Stomach (tissue), 9 donors: ENCODE measurements around the gene LEMD2. TPM values are rescaled to one million over a fixed set of nuclear protein-coding genes. Genes with fewer than 3 reads are reported as not detected.

ENCODE experiments used
- DNase-seq, 2 donors: peaks; one replicate each; pipeline versions ENCODE4 v3.0.0 to v3.0.0-alpha.2; 2013 to 2019
- H3K27ac ChIP-seq, 5 donors: fragments of 200-600 bp in 4 of 5; sonication (generic) in 4 of 5; one replicate each; pipeline ENCODE4 v1.5.1; 2013 to 2019; ENCODE audit warnings: mild to moderate bottlenecking in 1 of 5, moderate library complexity in 1 of 5
- H3K27me3 ChIP-seq, 3 donors: fragments of 200-600 bp; sonication (generic); one replicate each; pipeline ENCODE4 v1.5.1; 2017 to 2019; ENCODE audit warnings: mixed run types in 1 of 3
- H3K36me3 ChIP-seq, 4 donors: fragments of 200-600 bp; sonication (generic); 1 replicate in 3 of 4; 2 replicates in 1 of 4; pipeline ENCODE4 v1.5.1; 2016 to 2019
- H3K4me1 ChIP-seq, 4 donors: fragments of 200-600 bp; sonication (generic); one replicate each; pipeline ENCODE4 v1.5.1; 2016 to 2019
- H3K4me3 ChIP-seq, 4 donors: fragments of 200-600 bp; sonication (generic) in 3 of 4; one replicate each; pipeline ENCODE4 v1.5.1; 2016 to 2019; ENCODE audit warnings: mild to moderate bottlenecking in 1 of 4
- H3K9me3 ChIP-seq, 4 donors: fragments of 200-600 bp; sonication (generic); one replicate each; pipeline ENCODE4 v1.5.1; 2016 to 2019
- CTCF ChIP-seq, 7 experiments: fragments of 450-650 bp in 4 of 7; fragments of 200-600 bp in 3 of 7; sonication (generic) in 3 of 7; IDR thresholded peaks; one replicate each; pipeline ENCODE4 v1.5.1; 2016 to 2019; ENCODE audit warnings: antibody characterized with exemption in 7 of 7, control low read depth in 2 of 7, mild to moderate bottlenecking in 1 of 7
- EP300 ChIP-seq: sonication (generic); formaldehyde crosslinking; IDR thresholded peaks from one replicate; pipeline ENCODE4 v1.6.1; 2017; ENCODE audit warnings: antibody characterized with exemption
- POLR2A ChIP-seq, 4 donors: fragments of 450-650 bp; IDR thresholded peaks; one replicate each; pipeline ENCODE4 v1.6.1; 2016; ENCODE audit warnings: antibody characterized with exemption in 4 of 4, control low read depth in 2 of 4, mild to moderate bottlenecking in 1 of 4, moderate library complexity in 1 of 4
- POLR2AphosphoS5 ChIP-seq, 3 donors: sonication (generic); formaldehyde crosslinking; IDR thresholded peaks; one replicate each; pipeline ENCODE4 v1.6.1; 2016; ENCODE audit warnings: antibody characterized with exemption in 3 of 3
- WGBS, 5 donors: extraction: QIAGEN DNeasy Blood & Tissue Kit in 3 of 5; methylation state at CpG; one replicate each; pipeline versions ENCODE4 v1.1.5 to v1.1.7; 2013 to 2018; 5-methylcytosine and 5-hydroxymethylcytosine counted together
- intact Hi-C: fragments of 100-400 bp; cut with DNase I; formaldehyde crosslinking; loops from one replicate; pipeline ENCODE4 v1.15.1; 2023; ENCODE audit warnings: low total_unique reads
- polyA plus RNA-seq, 3 donors: library from polyadenylated mRNA; stranded (reverse); fragments of 200-250 nt; gene quantifications; one replicate each; pipeline ENCODE4 v1.2.3, GENCODE V29; 2013
- total RNA-seq, 5 donors: library from RNA; depleted of rRNA; stranded (reverse); fragments of >200 nt; gene quantifications; one replicate each; pipeline versions ENCODE4 v1.1.0 to v1.2.3, GENCODE V29; 2014 to 2016
- donor health status: healthy with polysubstance abuse.
- donor health status: Bipolar disorder and iron deficiency.
- donor health status: healthy.

The LEMD2 gene
- total and polyA plus RNA-seq, 8 donors, result 22.0 to 428 (median 54.2) TPM

DNA sequence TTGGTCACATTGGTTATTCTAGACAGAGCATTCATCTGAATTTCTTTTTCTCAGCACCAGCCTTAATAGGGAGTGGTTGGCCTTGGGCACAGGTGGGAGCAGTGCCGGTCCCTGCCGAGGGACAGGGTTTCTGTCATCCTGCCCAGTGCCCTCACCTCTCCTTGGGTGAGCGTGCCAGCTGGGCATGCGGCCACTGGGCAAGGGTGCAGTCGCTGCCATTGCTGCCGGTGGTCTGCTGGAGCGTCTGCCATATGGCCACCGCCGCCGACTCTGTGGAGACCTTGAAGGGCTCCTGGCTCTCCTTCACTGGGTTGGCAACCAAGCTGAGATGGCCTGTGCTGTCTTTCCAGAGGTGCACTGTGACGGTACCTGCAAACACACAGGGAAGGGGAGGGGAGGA is 61.0 kb downstream of the LEMD2 start:
- intact Hi-C loops, result no loop called here
- Histone ChIP-seq H3K4me1 (peaks cover 2 to 19% (median 11%) of the 10 kb centered on the region in 4 donors), H3K27me3 (no peaks in the 10 kb centered on the region), H3K27ac (no peak overlapping the region), H3K36me3 (peaks cover 0 to under 1% (median 0%) of the 10 kb centered on the region in 4 donors), H3K9me3 (no peaks in the 10 kb centered on the region), H3K4me3 (no peak overlapping the region)
- WGBS, 5 donors, result 57 to 88% (median 78%) methylated on average over 7 to 11 of the region's 11 CpGs
- no peak for DNase-seq
- TF ChIP-seq CTCF (IDR thresholded peaks at IDR 0.05) (no peak), POLR2A (IDR thresholded peaks at IDR 0.05) (no peak), POLR2AphosphoS5 (IDR thresholded peaks at IDR 0.05) (no peak), EP300 (no peak)

DNA sequence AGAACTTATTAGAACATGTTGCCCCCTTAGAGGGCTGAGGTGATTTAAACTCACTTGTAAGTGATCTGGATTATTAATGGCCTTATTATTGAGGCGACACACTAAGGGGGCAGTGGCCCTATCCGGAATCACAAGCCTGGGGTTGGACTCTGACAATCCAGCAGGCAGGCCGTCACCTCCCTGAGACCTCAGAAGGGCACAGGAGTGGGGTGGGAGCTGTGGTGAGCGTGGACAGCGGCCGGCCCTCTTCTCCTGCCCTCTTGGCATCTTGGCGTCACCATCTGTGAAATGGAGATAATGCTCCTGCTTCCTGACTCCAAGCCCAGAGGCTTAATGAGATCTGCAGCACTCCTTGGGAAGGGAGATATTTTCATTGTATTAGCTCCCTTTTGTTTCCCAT is 61.8 kb downstream of the LEMD2 start:
- Histone ChIP-seq H3K9me3 (no peaks in the 10 kb centered on the region), H3K36me3 (no peaks in the 10 kb centered on the region), H3K4me1 (peaks cover 8 to 23% (median 17%) of the 10 kb centered on the region in 4 donors), H3K27ac (no peak overlapping the region), H3K27me3 (no peaks in the 10 kb centered on the region), H3K4me3 (no peak overlapping the region)
- WGBS, 5 donors, result 79 to 86% (median 83%) methylated on average over 7 of the region's 7 CpGs
- intact Hi-C loops, result no loop called here
- TF ChIP-seq EP300 (no peak), CTCF (IDR thresholded peaks at IDR 0.05) (no peak), POLR2A (IDR thresholded peaks at IDR 0.05) (no peak), POLR2AphosphoS5 (IDR thresholded peaks at IDR 0.05) (no peak)
- DNase-seq, result no peak

DNA sequence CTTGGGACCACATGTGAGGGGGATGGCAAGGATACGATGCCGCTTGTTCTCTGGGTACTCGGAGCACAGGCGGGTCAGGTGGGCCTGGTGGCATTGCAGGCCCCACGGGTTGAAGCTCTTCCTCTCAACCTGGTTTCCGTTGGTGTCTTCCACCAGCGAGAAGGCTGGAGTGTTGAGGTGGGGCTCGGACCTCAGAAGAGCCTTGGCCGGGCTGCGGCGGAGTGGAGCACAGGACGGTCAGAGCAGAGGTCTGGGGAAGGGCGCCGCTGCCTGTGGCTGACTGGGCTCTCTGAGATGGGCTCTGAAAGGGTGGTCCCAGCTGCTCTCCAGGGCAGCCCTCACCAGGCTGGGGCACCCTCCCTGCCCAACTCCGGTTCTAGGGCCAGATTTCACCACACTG is 62.2 kb downstream of the LEMD2 start:
- Histone ChIP-seq H3K9me3 (no peaks in the 10 kb centered on the region), H3K4me3 (no peak overlapping the region), H3K4me1 (peaks cover 13 to 27% (median 19%) of the 10 kb centered on the region in 4 donors), H3K36me3 (no peaks in the 10 kb centered on the region), H3K27ac (no peak overlapping the region), H3K27me3 (no peaks in the 10 kb centered on the region)
- intact Hi-C loops, result no loop called here
- TF ChIP-seq POLR2AphosphoS5 (IDR thresholded peaks at IDR 0.05) (no peak), EP300 (no peak), POLR2A (IDR thresholded peaks at IDR 0.05) (no peak), CTCF (IDR thresholded peaks at IDR 0.05) (no peak)
- 88 to 95% (median 94%) methylated on average over 13 to 15 of the region's 15 CpGs for WGBS, 5 donors
- DNase-seq, result no peak

- Histone ChIP-seq H3K27ac (no peak overlapping the region), H3K4me3 (no peak overlapping the region), H3K36me3 (no peaks in the 10 kb centered on the region), H3K9me3 (no peaks in the 10 kb centered on the region), H3K4me1 (peaks cover 15 to 28% (median 20%) of the 10 kb centered on the region in 4 donors), H3K27me3 (no peaks in the 10 kb centered on the region)
- intact Hi-C loops, result no loop called here
- TF ChIP-seq POLR2AphosphoS5 (IDR thresholded peaks at IDR 0.05) (no peak), EP300 (no peak), CTCF (IDR thresholded peaks at IDR 0.05) (no peak), POLR2A (IDR thresholded peaks at IDR 0.05) (no peak)
- DNase-seq, result no peak
- WGBS, 5 donors, result 83 to 92% (median 89%) methylated on average over 7 of the region's 7 CpGs
Observed at GRCh38 chr6:33725891-33726673, 62.8 kb downstream of the LEMD2 start.
